ENCODE results near the gene PDIA6. TPM values are rescaled to one million over a fixed set of nuclear protein-coding genes. Genes with fewer than 3 reads are reported as not detected.
A peak's percentile ranks its signal among the peaks of the same experiment; 100 is the strongest.
"Not testable (repeated sequence)": the region's sequence is repeated elsewhere in the genome, so short reads cannot be mapped to it uniquely, and the experiment has no call there.

Gene PDIA6
- total and polyA plus RNA-seq, 7 experiments from 2014 or later, result 24.3 to 173 (median 49.6) TPM

GRCh38 chr2:10780821-10781220 is 31.8 kb downstream of the PDIA6 start:
- H3K9me3 ChIP-seq (ENCODE audit: control insufficient read depth in 2 of 3, low read length in 3 of 3); H3K27ac ChIP-seq (ENCODE audit: low read depth, low read length); H3K4me3 ChIP-seq (ENCODE audit: low read length); H3K27me3 Mint-ChIP-seq; H3K4me1 ChIP-seq (ENCODE audit: control insufficient read depth in 2 of 2, insufficient read depth in 2 of 2, low read length in 2 of 2); H3K9me3 Mint-ChIP-seq; H3K4me1 Mint-ChIP-seq; H3K27me3 ChIP-seq (ENCODE audit: control insufficient read depth in 2 of 2, insufficient read depth in 2 of 2, low read length in 2 of 2); intact Hi-C loops (cut with micrococcal nuclease); DNase-seq; POLR2A ChIA-PET; H3K4me3 Mint-ChIP-seq; ATAC-seq; H3K27ac Mint-ChIP-seq; CTCF ChIA-PET: not testable (repeated sequence)
- peaks cover 6 to 65% (median 23%) of the 10 kb centered on the region in 3 experiments for H3K36me3 ChIP-seq (ENCODE audit: control insufficient read depth in 2 of 3, insufficient read depth in 3 of 3, low read length in 3 of 3)
- peaks cover 4 to 50% (median 28%) of the 10 kb centered on the region in 5 donors for H3K36me3 Mint-ChIP-seq

GRCh38 chr2:10780491-10780820 is 32.1 kb downstream of the PDIA6 start:
- Histone ChIP-seq H3K9me3 (ENCODE audit: control insufficient read depth in 2 of 3, low read length in 3 of 3) (no peaks in the 10 kb centered on the region), H3K36me3 (ENCODE audit: control insufficient read depth in 2 of 3, insufficient read depth in 3 of 3, low read length in 3 of 3) (peaks cover 4 to 62% (median 23%) of the 10 kb centered on the region in 3 experiments), H3K4me1 (ENCODE audit: control insufficient read depth in 2 of 2, insufficient read depth in 2 of 2, low read length in 2 of 2) (no peaks in the 10 kb centered on the region), H3K4me3 (ENCODE audit: low read length) (no peak overlapping the region), H3K27ac (ENCODE audit: low read depth, low read length) (no peak overlapping the region), H3K27me3 (ENCODE audit: control insufficient read depth in 2 of 2, insufficient read depth in 2 of 2, low read length in 2 of 2) (no peaks in the 10 kb centered on the region)
- no peak overlapping the region for H3K4me3 Mint-ChIP-seq
- intact Hi-C loops (cut with micrococcal nuclease), result no loop called here
- peaks cover 4 to 50% (median 28%) of the 10 kb centered on the region in 5 donors for H3K36me3 Mint-ChIP-seq
- H3K27me3 Mint-ChIP-seq, result no peaks in the 10 kb centered on the region
- POLR2A ChIA-PET, result no interaction called here
- no peak for DNase-seq
- no peak for ATAC-seq
- H3K4me1 Mint-ChIP-seq, result no peaks in the 10 kb centered on the region
- peak overlapping the region in 1 of 9 donors; percentile 60 for H3K27ac Mint-ChIP-seq
- CTCF ChIA-PET, result no interaction called here
- no peaks in the 10 kb centered on the region for H3K9me3 Mint-ChIP-seq

- ATAC-seq (no peak), DNase-seq (no peak)
- Mint-ChIP-seq H3K36me3 (peaks cover 4 to 45% (median 23%) of the 10 kb centered on the region in 5 donors), H3K27me3 (no peaks in the 10 kb centered on the region), H3K27ac (peak overlapping the region in 2 of 9 donors; percentile 31 to 60), H3K4me3 (no peak overlapping the region), H3K9me3 (no peaks in the 10 kb centered on the region), H3K4me1 (no peaks in the 10 kb centered on the region)
- ChIA-PET CTCF (no interaction called here), POLR2A (no interaction called here)
- intact Hi-C loops (cut with micrococcal nuclease), result no loop called here
- H3K4me1 ChIP-seq (ENCODE audit: control insufficient read depth in 2 of 2, insufficient read depth in 2 of 2, low read length in 2 of 2), result no peaks in the 10 kb centered on the region
- no peak overlapping the region for H3K4me3 ChIP-seq (ENCODE audit: low read length)
- peaks cover 0 to 58% (median 18%) of the 10 kb centered on the region in 3 experiments for H3K36me3 ChIP-seq (ENCODE audit: control insufficient read depth in 2 of 3, insufficient read depth in 3 of 3, low read length in 3 of 3)
- H3K27ac ChIP-seq (ENCODE audit: low read depth, low read length), result no peak overlapping the region
- H3K9me3 ChIP-seq (ENCODE audit: control insufficient read depth in 2 of 3, low read length in 3 of 3), result no peaks in the 10 kb centered on the region
- H3K27me3 ChIP-seq (ENCODE audit: control insufficient read depth in 2 of 2, insufficient read depth in 2 of 2, low read length in 2 of 2), result no peaks in the 10 kb centered on the region
These were observed 32.7 kb downstream of the PDIA6 start for GRCh38 chr2:10779776-10780490.

- Histone ChIP-seq H3K4me1 (ENCODE audit: control insufficient read depth in 2 of 2, insufficient read depth in 2 of 2, low read length in 2 of 2) (no peaks in the 10 kb centered on the region), H3K4me3 (ENCODE audit: low read length) (no peak overlapping the region), H3K27me3 (ENCODE audit: control insufficient read depth in 2 of 2, insufficient read depth in 2 of 2, low read length in 2 of 2) (no peaks in the 10 kb centered on the region), H3K9me3 (ENCODE audit: control insufficient read depth in 2 of 3, low read length in 3 of 3) (no peaks in the 10 kb centered on the region), H3K27ac (ENCODE audit: low read depth, low read length) (no peak overlapping the region), H3K36me3 (ENCODE audit: control insufficient read depth in 2 of 3, insufficient read depth in 3 of 3, low read length in 3 of 3) (peaks cover 0 to 46% (median 12%) of the 10 kb centered on the region in 3 experiments)
- ChIA-PET CTCF (no interaction called here), POLR2A (no interaction called here)
- no peak overlapping the region for H3K27ac Mint-ChIP-seq
- intact Hi-C loops (cut with micrococcal nuclease), result no loop called here
- peaks cover 0 to 36% (median 14%) of the 10 kb centered on the region in 5 donors for H3K36me3 Mint-ChIP-seq
- H3K27me3 Mint-ChIP-seq, result no peaks in the 10 kb centered on the region
- DNase-seq (no peak), ATAC-seq (no peak)
- H3K4me1 Mint-ChIP-seq, result peaks cover 0 to 2% (median 0%) of the 10 kb centered on the region in 7 donors
- H3K4me3 Mint-ChIP-seq, result no peak overlapping the region
- no peaks in the 10 kb centered on the region for H3K9me3 Mint-ChIP-seq
These were observed 33.9 kb downstream of the PDIA6 start for GRCh38 chr2:10778724-10779115.

GRCh38 chr2:10777842-10778723 is 34.5 kb downstream of the PDIA6 start:
- ChIA-PET CTCF (no interaction called here), POLR2A (no interaction called here)
- Mint-ChIP-seq H3K4me3 (no peak overlapping the region), H3K4me1 (peaks cover 0 to 2% (median 0%) of the 10 kb centered on the region in 7 donors), H3K36me3 (peaks cover 0 to 31% (median 8%) of the 10 kb centered on the region in 5 donors), H3K9me3 (no peaks in the 10 kb centered on the region), H3K27me3 (no peaks in the 10 kb centered on the region), H3K27ac (no peak overlapping the region)
- Histone ChIP-seq H3K4me1 (ENCODE audit: control insufficient read depth in 2 of 2, insufficient read depth in 2 of 2, low read length in 2 of 2) (no peaks in the 10 kb centered on the region), H3K9me3 (ENCODE audit: control insufficient read depth in 2 of 3, low read length in 3 of 3) (no peaks in the 10 kb centered on the region), H3K36me3 (ENCODE audit: control insufficient read depth in 2 of 3, insufficient read depth in 3 of 3, low read length in 3 of 3) (peaks cover 0 to 40% (median 6%) of the 10 kb centered on the region in 3 experiments), H3K27me3 (ENCODE audit: control insufficient read depth in 2 of 2, insufficient read depth in 2 of 2, low read length in 2 of 2) (no peaks in the 10 kb centered on the region), H3K4me3 (ENCODE audit: low read length) (no peak overlapping the region), H3K27ac (ENCODE audit: low read depth, low read length) (no peak overlapping the region)
- no peak for DNase-seq
- intact Hi-C loops (cut with micrococcal nuclease), result no loop called here
- ATAC-seq, result no peak

- Histone ChIP-seq H3K9me3 (ENCODE audit: control insufficient read depth in 2 of 3, low read length in 3 of 3) (no peaks in the 10 kb centered on the region), H3K27ac (ENCODE audit: low read depth, low read length) (no peak overlapping the region), H3K4me3 (ENCODE audit: low read length) (no peak overlapping the region), H3K4me1 (ENCODE audit: control insufficient read depth in 2 of 2, insufficient read depth in 2 of 2, low read length in 2 of 2) (no peaks in the 10 kb centered on the region), H3K27me3 (ENCODE audit: control insufficient read depth in 2 of 2, insufficient read depth in 2 of 2, low read length in 2 of 2) (no peaks in the 10 kb centered on the region), H3K36me3 (ENCODE audit: control insufficient read depth in 2 of 3, insufficient read depth in 3 of 3, low read length in 3 of 3) (peaks cover 0 to 34% (median 4%) of the 10 kb centered on the region in 3 experiments)
- H3K36me3 Mint-ChIP-seq, result peaks cover 0 to 27% (median 7%) of the 10 kb centered on the region in 5 donors
- H3K4me1 Mint-ChIP-seq, result peaks cover 0 to 2% (median 0%) of the 10 kb centered on the region in 7 donors
- DNase-seq, result no peak
- intact Hi-C loops (cut with micrococcal nuclease), result no loop called here
- no peak for ATAC-seq
- H3K9me3 Mint-ChIP-seq, result no peaks in the 10 kb centered on the region
- ChIA-PET CTCF (no interaction called here), POLR2A (no interaction called here)
- H3K27me3 Mint-ChIP-seq, result no peaks in the 10 kb centered on the region
- peak overlapping the region in 1 of 10 donors; percentile 38 for H3K4me3 Mint-ChIP-seq
- no peak overlapping the region for H3K27ac Mint-ChIP-seq
These were observed 35.3 kb downstream of the PDIA6 start for GRCh38 chr2:10777111-10777841.

Data from naive thymus-derived CD4-positive, alpha-beta T cell (primary cell).